Stimulated activated CD4-positive, alpha-beta T cell treated with anti-CD3 and anti-CD28 coated beads, Interleukin-1b, Interleukin-23, amount 100 ng/mL, for 24 hours (primary cell): ENCODE results near the gene SH3BP4.

Experiments
- DNase-seq, 4 experiments: peaks; one replicate each; pipeline ENCODE4 v3.0.0-alpha.2; 2020; ENCODE audit warnings: low read depth in 4 of 4, low spot score in 1 of 4

Gene SH3BP4

DNA sequence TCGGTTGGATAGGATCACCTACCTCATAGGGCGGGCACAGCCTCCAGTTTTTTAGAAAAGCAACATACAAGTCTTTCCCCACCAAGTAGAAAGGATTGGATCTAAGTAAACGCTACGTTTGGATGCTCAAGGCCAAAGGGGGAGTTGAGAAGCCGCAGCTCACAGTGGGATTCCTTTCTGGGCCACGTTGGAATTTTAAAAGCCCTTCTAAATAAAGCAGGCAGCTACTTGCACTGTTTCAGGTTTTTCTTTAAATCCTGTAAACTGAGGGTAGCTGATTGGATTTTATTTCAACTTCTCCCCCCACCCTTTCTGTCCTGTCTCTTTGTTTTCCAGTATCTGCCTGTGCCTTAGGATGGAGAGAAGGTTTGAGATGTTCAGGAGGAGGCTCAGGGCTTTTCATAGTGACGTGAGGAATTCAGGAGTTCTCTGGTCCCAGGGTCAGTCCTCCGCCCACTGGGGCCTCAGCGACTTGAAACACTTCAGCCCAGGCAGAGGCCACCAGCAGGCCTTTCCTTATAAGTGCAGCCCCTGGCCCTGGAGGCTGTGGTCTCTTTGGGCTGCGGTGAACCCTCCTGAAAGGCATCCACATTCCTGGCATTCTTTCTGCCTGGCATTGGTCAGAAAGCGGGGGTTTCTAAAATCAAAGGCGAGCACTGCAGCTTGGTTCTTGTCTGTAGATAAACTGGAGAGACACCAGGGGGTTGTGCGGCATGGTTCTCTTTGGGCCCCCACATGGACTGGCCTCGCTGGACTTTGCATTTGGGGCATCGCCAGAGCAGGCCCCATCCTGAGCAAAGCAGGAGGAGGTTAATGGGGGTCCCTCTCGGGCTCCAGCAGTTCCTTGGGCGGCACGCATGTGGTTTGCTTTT is 44.5 kb downstream of the SH3BP4 start:
- DNase-seq: no peak

DNA sequence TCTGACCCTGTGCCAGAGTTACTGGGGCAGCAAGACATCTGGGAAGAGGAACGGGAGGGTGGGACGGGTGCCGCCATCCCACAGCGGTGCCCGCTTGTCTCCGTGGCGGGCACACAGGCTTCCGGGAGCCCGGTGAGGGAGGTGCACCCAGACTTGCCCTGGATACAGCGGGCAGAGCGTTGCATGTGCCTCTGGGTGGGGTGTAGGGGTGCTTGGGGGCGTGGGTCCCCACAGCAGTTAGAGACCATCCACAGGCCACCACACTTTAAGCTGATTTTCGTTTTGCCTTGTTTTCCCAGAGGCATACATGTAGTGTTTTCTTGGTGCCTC is 45.1 kb downstream of the SH3BP4 start:
- no peak for DNase-seq

DNA sequence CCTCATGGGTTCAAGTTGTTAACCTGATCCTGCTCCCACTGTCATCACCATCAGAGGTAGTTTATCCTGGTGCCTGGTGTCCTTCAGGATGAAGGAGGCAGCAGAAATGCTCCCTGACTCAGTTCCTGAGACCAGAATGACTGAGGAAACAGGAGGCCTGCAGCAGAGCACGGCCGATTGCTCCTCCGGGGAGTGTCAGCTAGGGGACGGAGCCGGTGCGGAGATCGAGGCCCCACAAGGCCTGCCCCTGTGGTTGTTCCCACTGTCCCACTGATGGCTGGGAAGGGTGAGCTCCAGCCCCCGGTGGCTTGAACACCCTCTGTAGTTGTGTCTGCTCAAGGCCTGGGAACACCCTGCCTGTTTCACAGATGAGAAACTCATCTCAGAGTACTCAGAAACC is 45.6 kb downstream of the SH3BP4 start:
- DNase-seq: no peak

DNA sequence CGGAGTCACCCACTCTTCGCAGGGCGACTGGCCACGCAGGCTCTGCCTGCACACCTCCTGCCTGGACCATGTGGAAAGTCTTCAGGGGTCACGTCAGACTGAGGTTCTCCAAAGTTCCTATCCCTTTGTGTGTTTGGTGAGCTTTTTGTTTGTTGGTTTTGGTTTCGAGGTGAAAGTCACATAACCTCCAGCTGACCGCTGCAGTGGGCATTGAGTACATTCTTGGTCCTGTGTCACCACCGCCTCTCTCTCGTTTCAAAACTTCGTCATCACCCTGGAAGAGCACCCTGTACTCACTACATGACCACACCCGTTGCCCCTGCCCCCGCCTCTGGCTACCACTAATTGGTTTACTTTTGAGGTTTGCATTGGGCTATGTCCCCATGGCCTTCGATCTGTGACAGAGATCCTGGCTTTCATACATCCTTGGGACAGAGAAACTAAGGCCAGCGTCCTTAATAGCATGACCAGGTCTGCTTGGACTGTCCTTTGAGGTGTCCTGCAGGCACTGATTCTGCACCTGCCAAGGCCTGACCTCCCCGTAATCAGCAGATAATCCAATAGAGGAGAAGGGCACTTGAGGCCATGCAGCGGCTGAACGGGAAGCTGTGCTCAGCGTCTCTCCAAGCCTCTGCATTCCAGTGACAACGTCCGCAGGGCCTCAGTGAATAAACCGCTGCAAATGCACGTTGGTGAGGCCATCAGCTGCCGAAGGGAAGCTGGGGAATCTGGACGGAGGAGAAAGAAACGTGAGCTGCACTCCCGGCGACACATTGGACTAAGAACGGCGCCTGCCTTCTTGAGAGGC is 46.8 kb downstream of the SH3BP4 start:
- DNase-seq: no peak

DNA sequence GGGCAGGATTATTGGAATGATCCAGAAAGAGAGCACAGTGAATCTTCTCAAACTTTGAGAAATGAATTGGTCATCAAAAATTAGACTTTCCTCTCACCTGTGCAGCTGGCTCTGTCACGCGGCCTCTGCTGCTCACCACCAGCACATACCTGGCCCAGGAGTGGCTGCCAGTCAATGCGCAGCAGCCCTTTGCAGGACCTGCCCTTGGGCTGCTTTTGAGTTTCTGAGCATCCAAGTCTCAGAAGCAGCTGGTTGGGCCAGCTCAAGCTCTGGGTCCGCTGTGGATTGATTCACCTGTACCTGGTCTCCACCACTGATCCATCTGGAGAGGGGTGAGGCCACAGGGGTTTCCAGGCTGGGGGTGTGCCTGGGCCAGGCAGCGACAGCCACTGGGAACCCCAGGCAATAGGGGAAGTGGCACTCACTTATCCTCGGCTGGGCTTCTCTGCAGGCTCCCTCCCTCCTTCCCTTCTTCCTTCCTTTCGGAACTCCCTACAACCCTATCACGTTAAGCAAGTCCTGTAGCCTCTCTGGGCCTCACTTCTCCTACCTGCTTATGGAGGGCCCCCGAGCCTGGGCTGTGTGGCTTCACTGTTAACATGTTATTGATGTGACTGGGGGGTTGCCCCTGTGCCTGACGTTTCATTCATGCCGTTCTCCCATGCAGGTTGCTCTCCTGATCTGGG is 48.1 kb downstream of the SH3BP4 start:
- no peak for DNase-seq

DNA sequence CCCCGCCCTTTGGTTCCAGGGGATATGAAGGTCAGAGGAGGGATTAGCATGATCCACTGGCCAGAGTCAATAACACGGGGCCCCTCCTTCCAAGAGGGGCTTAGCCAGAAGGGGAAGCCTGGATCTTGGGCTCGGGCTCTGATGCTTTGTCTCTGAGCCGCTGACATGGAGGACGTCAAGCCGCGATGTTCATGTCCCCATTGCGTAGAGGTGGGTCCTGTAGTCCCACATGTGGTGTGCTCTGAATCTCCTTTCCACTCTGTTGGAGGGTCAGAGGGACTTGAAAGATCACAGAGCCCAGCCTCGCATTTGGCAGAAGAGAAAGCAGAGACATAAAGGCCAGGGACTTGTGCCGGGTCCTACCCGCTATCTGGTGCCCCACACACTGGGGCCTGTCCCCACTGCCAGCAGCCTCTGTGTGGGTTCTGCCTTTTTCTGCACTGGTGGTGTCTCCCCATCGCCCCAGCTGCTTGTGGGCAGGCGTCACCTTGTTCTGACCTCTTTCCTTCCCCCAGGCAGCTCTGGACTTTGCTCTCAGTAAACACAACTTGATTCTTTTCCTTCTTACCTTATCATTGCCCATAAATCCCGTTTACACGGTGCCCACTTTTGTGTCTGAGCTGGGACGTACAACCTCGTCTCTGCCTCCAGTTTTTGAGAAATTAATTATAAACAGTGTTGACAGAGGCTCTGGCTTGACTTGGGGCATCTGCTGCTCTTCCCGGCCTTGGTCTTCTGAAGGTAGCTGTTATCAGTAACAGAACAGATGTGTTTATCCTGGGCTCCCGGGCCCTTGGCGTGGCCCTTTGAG is 48.8 kb downstream of the SH3BP4 start:
- DNase-seq: no peak

DNA sequence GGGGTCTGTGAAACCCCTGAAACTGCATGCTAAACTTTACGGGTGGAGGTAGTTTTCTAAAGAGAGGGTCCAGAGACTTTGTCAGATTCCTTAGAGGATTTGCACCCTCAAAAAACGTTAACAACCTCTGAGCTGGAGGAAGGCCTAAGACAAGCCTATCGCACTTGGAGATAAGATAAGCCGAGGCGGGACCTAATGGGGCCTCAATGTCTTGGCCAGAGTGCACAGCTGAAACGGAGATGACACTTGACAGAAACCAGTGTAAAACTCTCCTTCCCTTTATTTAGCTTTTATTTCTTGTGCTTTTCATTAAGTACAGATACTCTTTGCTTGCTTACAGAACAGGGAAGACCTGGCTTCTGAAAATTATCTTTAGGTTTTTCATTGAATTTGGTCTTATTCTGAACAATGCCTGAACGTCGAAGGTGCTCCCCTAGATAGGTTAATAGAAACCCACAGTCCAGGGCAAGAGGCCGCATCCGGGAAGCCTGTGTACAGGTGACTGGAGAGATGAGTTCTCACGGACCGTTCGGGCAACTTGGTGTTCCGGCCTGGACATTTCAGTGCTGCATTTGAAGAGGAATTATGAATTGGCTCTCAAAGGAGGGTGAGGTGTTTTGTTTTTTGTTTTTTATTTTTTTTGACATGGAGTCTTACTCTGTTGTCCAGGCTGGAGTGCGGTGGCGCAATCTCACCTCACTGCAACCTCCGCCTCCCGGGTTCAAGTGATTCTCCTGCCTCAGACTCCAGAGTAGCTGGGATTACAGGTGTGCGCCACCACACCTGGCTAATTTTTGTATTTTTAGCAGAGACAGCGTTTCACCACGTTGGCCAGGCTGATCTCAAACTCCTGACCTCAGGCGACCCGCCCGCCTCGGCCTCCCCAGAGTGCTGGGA is 49.7 kb downstream of the SH3BP4 start:
- no peak for DNase-seq

DNA sequence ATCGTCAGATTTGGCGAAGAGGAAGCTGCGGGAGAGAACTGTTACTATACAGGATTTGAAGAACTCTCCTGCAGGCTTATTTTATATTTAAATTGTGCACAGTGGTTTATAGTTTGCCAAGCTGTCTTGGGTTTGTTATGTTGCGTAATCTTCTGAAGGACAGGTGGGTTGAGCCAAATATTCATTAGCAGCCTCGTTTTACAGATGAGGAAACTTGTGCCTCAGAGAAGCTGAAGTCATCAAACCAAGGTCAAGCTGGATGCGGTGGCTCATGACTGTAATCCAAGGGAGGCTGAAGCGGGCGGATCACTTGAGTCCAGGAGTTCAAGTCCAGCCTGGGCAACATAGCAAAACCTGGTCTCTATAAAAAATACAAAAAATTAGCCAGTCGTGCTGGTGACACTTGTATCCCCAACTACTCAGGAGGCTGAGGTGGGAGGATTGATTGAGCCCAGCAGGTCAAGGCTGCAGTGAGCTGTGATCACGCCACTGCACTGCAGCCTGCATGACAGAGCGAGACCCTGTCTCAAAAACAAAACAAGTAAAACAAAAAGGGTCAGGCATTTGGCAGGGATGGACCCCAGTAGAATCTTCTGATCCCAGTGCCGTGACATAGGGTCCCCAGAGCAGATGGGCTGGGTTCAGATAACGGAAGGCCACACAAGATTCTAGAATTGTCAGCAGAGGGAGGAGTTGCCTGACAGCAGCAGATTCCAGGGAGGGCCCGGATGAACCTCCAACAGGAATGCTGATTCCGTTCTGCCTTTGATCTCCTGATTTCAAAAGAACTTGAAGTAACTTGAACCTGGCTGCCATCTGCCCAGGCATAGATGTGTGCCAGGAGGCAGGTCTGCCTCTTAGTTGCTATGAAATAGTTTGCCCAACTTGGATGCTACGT is 50.6 kb downstream of the SH3BP4 start:
- DNase-seq: no peak

DNA sequence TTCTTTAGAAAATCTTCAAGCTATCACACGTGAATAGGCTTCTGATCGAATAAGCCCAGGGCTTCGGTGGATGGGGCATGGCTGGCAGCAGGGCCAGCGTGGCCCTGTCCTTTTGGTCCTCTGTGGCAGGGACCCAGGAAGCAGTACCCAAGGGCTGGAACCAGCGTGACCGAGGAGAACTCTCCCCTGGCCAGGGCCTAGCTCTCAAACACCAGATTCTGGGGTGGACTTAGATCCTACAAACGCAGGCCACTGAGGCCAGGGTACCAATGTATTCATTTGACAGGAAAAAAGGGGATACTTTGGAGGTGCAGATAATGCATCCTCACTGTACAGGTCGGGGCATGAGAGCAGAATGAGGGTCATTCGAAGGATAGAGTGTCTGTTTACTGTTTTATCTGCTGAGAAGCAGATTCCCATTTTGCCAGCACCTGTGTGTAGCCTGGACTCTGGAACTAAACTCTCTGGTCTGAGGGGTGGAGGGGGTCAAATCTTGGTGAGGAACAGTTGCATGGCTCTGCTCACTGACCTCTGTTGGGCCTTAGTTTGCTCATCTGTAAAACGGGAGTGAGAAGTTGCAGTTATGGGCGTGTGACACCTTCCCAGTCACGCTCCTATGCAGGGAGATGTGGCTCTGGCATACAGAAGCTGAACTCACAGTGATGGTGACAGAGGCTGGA is 51.4 kb downstream of the SH3BP4 start:
- no peak for DNase-seq

DNA sequence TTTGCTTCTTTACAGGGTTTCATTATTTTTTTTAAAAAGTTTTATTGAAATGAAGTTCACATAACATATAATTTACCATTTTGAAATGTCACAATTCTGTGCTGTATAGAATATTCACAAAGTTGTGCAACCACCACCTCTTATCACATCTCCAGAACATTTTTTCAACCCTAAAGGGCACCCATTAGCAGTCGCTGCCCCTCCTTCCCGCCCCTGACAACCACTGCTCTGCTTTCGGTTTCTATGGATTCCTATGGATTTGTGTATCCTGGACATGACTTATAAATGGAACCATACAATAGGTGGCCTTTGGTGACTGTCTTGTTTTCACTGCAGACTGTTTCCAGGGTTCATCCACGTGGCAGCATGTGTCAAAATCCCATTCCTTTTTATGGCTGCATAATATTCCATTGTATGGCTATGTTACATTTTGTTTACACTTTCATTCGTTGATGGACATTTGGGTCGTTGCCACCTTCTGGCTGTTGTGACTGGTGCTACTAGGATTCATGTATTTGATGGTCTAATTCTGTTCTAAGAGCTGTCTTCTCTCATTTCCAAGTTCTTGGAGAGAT is 52.6 kb downstream of the SH3BP4 start:
- no peak for DNase-seq

DNA sequence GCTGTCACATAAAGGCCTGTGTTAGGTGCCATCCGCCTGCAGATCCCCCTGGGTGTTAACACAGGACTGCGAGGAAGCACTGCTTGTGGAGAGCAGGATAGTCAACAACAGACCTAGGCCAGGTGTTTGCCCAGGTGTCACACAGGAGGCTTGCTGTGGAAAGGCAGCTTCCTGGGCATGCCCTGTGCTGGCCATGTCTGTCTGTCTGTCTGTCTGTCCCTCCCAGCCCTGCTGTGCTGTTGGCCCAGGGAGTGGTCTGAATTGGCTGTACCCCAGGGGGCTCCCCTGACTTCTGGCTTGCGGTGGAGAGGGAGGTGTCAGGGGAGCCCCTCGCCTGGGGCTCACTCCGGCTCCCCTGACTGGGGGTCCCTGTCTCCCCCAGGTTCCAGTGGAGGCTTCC is 53.2 kb downstream of the SH3BP4 start:
- no peak for DNase-seq

DNA sequence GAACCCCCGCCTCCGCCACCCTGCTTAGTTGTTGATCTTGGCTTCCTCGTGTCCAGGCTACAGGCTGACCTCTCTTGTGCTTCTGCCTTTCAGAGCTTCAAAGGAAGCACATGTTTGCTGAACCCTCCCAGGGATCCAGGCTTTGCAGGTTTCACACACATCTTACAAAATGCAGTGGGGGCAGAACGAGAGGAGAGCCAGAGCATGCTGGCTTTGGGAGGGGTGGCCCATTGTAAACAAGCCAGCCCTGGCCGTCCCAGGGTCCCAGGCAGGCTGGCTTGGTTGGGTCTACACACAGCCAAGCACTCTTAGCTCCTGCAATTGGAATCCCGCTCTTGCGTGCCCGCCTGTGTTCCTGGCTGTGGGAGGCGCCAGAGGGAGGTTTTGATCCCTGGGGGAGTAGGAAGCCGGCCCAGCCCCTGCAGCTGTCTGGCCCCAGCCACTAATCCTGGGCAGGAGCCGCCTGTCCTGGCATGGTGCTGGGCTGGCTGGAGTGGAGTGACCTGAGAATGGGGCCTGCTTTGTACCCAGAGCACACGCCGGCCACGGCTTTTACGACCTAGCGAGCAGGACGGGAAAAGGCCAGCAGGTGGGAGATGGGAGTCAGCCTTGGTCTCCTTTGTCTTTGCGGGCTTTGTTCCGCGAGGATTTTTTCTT is 53.9 kb downstream of the SH3BP4 start:
- no peak for DNase-seq

DNA sequence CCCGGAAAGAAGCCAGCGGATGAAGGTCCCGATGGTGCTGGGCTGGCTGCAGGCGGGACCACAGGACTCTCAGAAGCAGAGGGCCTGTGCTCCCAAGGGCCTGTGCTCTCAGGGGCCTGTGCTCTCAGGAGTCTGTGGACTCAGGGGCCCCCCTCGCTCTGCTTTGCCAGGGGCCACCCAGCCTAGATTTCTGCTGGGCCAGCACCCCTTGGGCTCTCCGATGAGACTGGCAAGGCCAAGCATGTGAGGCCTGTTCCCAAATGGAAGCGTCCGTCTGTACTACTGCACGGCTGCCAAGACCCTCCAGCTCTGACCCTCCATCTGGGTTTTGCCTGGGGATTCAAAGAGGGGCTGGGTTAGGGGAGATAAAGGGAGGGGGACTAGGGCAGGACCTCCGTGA is 54.6 kb downstream of the SH3BP4 start:
- DNase-seq: no peak

DNA sequence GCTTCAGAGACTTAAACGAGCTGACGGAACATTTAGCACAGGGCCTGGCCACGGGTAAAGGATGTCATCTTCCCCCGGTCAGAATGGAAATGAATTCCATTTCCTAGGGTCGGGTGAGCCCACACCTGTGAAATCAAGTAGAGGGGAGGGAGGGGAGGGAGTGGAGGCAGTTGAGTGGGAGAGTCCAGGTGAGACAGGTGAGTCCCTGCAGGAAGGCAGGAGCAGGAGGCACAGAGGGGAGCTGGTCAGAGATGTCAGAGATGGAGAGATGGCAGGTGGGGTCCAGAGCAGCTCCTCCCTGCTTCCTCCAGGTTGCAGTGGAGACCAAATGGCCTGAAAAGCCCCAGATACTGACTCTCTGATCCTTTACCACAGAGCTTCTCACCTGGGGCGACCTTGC is 55.2 kb downstream of the SH3BP4 start:
- DNase-seq: no peak

DNA sequence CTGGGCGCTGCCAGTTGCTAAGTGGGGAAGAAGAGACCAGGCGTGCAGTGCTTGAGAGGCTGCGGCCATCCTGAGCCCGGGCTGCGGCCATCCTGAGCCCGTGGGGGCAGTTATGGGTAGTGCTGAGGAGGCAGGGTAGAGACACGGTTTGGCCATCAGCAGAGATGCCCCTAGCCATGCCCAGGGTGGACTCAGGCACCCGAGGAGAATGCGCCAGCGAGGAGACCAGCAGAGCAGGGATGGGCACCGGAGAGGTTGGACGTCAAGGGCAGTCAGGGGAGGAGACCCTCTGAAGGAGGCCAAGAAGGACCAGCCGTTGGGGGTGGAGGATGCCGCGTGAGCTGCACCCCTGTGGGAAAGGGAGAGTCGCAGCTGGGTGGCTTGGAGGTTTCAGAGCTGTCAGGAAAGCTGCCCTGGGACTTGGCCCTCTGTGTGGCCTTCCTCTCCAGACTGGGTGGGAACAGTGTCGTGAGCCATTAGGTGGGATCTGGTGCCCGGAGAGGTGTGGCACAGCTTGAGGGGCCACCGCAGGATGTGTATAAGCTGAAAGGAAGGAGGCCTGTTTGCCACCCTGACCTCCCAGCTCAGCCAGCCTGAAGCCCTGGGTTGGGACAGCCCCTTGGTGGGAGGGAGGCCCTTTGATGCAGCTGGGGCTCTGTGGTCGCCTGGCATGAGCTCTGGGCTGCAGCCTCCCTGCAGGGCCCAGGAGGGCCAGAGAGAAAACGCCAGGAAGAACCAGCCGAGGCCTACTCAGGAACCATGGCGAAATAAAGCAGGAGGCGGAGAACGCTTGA is 56.0 kb downstream of the SH3BP4 start:
- DNase-seq: no peak

DNA sequence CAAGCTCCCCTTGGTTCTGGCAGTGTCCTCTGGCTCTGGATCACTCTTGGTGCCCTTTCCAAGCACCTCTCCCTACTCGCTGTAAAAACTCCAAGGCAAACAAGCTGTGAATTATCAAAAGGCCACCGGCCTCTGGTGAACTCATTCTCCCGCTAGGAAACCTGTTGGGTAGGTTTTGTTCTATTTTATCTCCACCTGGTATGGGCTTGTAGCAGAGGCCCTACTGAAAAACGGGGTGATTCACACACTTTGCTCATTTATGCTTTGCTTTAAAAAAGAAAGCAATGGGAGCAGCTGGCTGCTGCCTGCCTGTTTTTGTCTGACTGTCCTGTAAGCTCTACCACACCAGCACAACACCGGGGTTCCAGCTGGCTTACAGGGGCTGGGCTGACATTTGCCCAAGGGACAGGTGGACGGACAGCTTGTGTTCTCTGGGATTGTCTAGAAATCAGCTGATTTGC is 56.8 kb downstream of the SH3BP4 start:
- DNase-seq: no peak

DNA sequence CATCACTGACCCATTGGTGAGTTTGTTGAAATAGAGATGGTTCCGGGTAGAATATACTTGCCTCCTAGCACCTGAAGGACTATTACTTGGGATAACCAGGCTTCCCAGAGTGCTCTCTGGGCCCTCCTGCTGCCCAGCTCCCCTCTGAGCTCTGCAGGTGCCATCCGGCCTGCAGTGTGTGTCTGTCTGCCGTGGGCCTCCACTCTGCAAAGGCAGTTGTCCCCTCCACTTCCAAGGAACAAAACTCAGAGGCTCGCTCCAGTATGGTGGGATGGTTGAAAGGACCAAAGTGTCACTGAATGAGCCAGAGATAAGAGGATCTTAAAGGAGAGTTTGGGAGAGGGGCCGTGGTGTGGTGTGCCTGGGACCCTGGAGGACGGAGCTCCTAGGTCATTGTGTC is 57.3 kb downstream of the SH3BP4 start:
- no peak for DNase-seq
